Transverse colon (tissue), 4 donors: ENCODE data around the gene TMEM123.

Experiments used
- EP300 ChIP-seq: sonication (generic); formaldehyde crosslinking; IDR thresholded peaks from one replicate; pipeline ENCODE4 v1.6.1; 2017; ENCODE audit warnings: antibody characterized with exemption, low read depth
- POLR2A ChIP-seq: fragments of 450-650 bp; IDR thresholded peaks from one replicate; pipeline ENCODE4 v1.6.1; 2016; ENCODE audit warnings: antibody characterized with exemption, mild to moderate bottlenecking, moderate library complexity
- POLR2AphosphoS5 ChIP-seq, 3 donors: sonication (generic); formaldehyde crosslinking; IDR thresholded peaks; one replicate each; pipeline ENCODE4 v1.6.1; 2016; ENCODE audit warnings: antibody characterized with exemption in 3 of 3
- TF ChIP-seq, protein P1 (sequence below), 5 experiments: fragments of 200-600 bp in 3 of 5; fragments of 450-650 bp in 2 of 5; sonication (generic) in 3 of 5; IDR thresholded peaks; 1 replicate in 2 of 5; 2 replicates in 3 of 5; pipeline ENCODE4 v1.5.1; 2016 to 2017; ENCODE audit warnings: antibody characterized with exemption in 5 of 5, inconsistent platforms in 3 of 5, mild to moderate bottlenecking in 2 of 5, moderate library complexity in 1 of 5

DNA sequence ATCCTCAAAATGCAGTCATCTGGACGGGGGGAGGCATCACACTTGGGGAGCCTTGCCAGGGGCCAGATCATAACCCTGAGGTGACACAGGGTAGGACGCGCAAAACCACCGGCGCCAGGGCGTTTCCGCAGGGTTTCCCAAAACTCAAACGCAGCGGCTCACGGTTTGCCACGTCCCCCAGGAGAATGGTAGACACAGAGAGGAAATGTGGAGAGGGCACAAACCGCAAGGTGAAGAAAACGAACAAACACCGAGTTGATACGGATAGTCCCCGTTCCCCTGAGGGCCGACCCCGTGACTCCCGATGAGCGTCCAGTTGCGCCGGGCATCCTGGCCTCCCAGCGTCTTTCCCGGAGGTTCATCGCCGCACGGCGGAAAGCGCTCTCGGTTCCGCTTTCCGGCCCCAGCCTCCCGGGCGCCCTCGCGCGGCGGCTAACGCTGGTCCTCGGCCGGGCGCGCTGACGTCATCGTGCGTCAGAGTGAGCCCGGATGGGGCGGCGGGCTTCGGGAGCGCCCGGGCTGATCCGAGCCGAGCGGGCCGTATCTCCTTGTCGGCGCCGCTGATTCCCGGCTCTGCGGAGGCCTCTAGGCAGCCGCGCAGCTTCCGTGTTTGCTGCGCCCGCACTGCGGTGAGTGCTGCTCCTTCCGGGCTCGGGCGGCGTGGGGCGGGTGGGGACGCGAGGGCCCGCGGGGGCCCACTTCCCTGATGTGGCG, 105.7 kb downstream of the TMEM123 start, which contains the start of gene BIRC2:
- TF ChIP-seq POLR2A (peak; percentile 89), EP300 (no peak), POLR2AphosphoS5 (IDR thresholded peaks at IDR 0.05) (peak; percentile 91 to 96 (median 95))
- TF ChIP-seq, protein P1, sequence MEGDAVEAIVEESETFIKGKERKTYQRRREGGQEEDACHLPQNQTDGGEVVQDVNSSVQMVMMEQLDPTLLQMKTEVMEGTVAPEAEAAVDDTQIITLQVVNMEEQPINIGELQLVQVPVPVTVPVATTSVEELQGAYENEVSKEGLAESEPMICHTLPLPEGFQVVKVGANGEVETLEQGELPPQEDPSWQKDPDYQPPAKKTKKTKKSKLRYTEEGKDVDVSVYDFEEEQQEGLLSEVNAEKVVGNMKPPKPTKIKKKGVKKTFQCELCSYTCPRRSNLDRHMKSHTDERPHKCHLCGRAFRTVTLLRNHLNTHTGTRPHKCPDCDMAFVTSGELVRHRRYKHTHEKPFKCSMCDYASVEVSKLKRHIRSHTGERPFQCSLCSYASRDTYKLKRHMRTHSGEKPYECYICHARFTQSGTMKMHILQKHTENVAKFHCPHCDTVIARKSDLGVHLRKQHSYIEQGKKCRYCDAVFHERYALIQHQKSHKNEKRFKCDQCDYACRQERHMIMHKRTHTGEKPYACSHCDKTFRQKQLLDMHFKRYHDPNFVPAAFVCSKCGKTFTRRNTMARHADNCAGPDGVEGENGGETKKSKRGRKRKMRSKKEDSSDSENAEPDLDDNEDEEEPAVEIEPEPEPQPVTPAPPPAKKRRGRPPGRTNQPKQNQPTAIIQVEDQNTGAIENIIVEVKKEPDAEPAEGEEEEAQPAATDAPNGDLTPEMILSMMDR (IDR thresholded peaks at IDR 0.05) = peak; percentile 71 to 95 (median 79)
